ENCODE results near the gene GIMAP2. TPM values are rescaled to one million over a fixed set of nuclear protein-coding genes. Genes with fewer than 3 reads are reported as not detected.
"Not testable (repeated sequence)": the region's sequence is repeated elsewhere in the genome, so short reads cannot be mapped to it uniquely, and the experiment has no call there.

Gene GIMAP2
- total and polyA plus RNA-seq, 9 of the 15 experiments (the other 6 are each of a cell fraction or from before 2014, with no cell fraction given): 0.37 to 1.8 (median 1.2) TPM

DNA sequence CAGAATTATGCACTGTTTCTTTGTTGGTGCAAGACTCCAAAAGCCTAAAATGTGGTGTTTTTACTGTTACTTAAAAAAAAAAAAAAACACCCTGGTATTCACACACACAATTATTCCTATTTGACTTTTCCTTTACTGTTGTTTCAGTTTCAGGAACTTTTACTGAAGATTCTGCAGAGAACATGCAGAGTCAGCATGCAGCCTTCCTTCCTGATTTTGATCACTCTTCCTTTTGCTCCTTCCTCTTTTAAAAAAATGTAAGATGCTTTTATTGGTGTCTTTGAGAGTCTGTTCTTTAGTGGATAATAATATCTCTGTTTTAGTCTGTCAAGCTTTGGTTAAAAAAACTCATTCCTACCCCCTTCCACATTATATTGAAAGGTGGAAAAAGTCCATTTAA lies 9.2 kb upstream of the GIMAP2 start:
- FAIRE-seq, POLR2A ChIA-PET: not testable (repeated sequence)

DNA sequence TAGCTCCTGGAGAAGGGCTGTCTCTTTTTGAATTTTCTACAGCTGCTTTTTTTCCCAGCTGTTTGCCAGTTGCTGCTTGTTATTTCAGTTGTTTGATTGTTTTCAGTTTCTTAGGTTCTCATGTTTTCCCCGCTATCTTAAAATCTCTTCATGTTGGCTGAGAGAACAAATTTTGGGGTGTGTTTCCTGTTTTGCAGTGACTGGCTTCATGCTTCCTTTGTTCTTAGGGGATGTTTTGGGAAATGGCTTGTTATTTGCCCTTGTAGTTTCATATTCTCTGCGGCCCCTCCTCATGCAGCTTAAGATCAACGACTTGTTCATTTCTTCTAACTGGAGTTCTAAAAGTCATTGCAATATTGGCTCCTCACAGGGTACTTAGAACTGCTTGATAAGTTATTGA lies 8.7 kb upstream of the GIMAP2 start:
- H3K79me2 ChIP-seq (ENCODE audit: control insufficient read depth, insufficient read depth, low read length); H3K4me2 ChIP-seq (ENCODE audit: insufficient read depth, low read length); H3K27ac ChIP-seq (ENCODE audit: extremely low read depth, low read depth, low read length); H3K36me3 ChIP-seq (ENCODE audit: control insufficient read depth, insufficient read depth, low read length); H3K9me1 ChIP-seq (ENCODE audit: control insufficient read depth, insufficient read depth, low read length); CTCF ChIA-PET (ENCODE audit: low intra/inter-chr PET ratio); H4K20me1 ChIP-seq (replicated peaks; ENCODE audit: control insufficient read depth, insufficient read depth, low read length); H3K9ac ChIP-seq (ENCODE audit: insufficient read depth in 1 of 2, low read depth in 2 of 2, low read length in 2 of 2); H3K9me3 ChIP-seq (replicated peaks; ENCODE audit: control insufficient read depth, insufficient read depth, low read depth, low read length); POLR2A ChIA-PET; H2AFZ ChIP-seq (ENCODE audit: low read depth, low read length); H3K4me3 ChIP-seq; BruUV-seq (replicated peaks); H3K27me3 ChIP-seq (ENCODE audit: control insufficient read depth in 2 of 2, insufficient read depth in 2 of 2, low read length in 2 of 2); FAIRE-seq; in situ Hi-C loops (cut with MboI); DNase-seq (ENCODE audit: extremely low read depth in 1 of 4, low spot score in 3 of 4); intact Hi-C loops (cut with micrococcal nuclease); H3K4me1 ChIP-seq (replicated peaks in 1 of 2; ENCODE audit: control insufficient read depth in 2 of 2, insufficient read depth in 2 of 2, low read length in 2 of 2); ATAC-seq: not testable (repeated sequence)
- 2% methylated on average over 3 of the region's 3 CpGs for WGBS (ENCODE audit: insufficient coverage, low coverage, missing lambda C conversion rate)

More for the DNA sequence above, 9.2 kb upstream of the GIMAP2 start:
- TF ChIP-seq ZNF316 (IDR thresholded peaks at IDR 0.05) (peak; percentile 51), MAFF (IDR thresholded peaks at IDR 0.05; ENCODE audit: low read length) (peak; percentile 14; the same call in 1 of the 2 replicates), MAFK (IDR thresholded peaks at IDR 0.05; ENCODE audit: low read length) (peak; percentile 46), MAFG (tag; conservative IDR thresholded peaks at IDR 0.05) (peak; percentile 30; the same call in 1 of the 2 replicates)
- H3K4me3 ChIP-seq; H3K9me1 ChIP-seq (ENCODE audit: control insufficient read depth, insufficient read depth, low read length); H3K9ac ChIP-seq (ENCODE audit: insufficient read depth in 1 of 2, low read depth in 2 of 2, low read length in 2 of 2); ATAC-seq; DNase-seq (ENCODE audit: extremely low read depth in 1 of 4, low spot score in 3 of 4); intact Hi-C loops (cut with micrococcal nuclease); H3K27me3 ChIP-seq (ENCODE audit: control insufficient read depth in 2 of 2, insufficient read depth in 2 of 2, low read length in 2 of 2); H3K4me2 ChIP-seq (ENCODE audit: insufficient read depth, low read length); H3K36me3 ChIP-seq (ENCODE audit: control insufficient read depth, insufficient read depth, low read length); H3K4me1 ChIP-seq (replicated peaks in 1 of 2; ENCODE audit: control insufficient read depth in 2 of 2, insufficient read depth in 2 of 2, low read length in 2 of 2); H4K20me1 ChIP-seq (replicated peaks; ENCODE audit: control insufficient read depth, insufficient read depth, low read length); in situ Hi-C loops (cut with MboI); H3K79me2 ChIP-seq (ENCODE audit: control insufficient read depth, insufficient read depth, low read length); CTCF ChIA-PET (ENCODE audit: low intra/inter-chr PET ratio); BruUV-seq (replicated peaks); H3K27ac ChIP-seq (ENCODE audit: extremely low read depth, low read depth, low read length); H2AFZ ChIP-seq (ENCODE audit: low read depth, low read length); H3K9me3 ChIP-seq (replicated peaks; ENCODE audit: control insufficient read depth, insufficient read depth, low read depth, low read length): not testable (repeated sequence)

DNA sequence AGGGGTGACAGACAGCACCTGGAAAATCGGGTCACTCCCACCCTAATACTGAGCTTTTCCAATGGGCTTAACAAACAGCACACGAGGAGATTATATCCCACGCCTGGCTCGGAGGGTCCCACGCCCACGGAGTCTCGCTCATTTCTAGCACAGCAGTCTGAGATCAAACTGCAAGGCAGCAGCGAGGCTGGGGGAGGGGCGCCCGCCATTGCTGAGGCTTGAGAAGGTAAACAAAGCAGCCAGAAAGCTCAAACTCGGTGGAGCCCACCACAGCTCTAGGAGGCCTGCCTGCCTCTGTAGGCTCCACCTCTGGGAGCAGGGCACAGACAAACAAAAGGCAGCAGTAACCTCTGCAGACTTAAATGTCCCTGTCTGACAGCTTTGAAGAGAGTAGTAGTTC lies 6.9 kb upstream of the GIMAP2 start:
- H2AFZ ChIP-seq (ENCODE audit: low read depth, low read length); H4K20me1 ChIP-seq (replicated peaks; ENCODE audit: control insufficient read depth, insufficient read depth, low read length); H3K4me2 ChIP-seq (ENCODE audit: insufficient read depth, low read length); BruUV-seq (replicated peaks); H3K27me3 ChIP-seq (ENCODE audit: control insufficient read depth in 2 of 2, insufficient read depth in 2 of 2, low read length in 2 of 2); H3K4me3 ChIP-seq; H3K36me3 ChIP-seq (ENCODE audit: control insufficient read depth, insufficient read depth, low read length); H3K9me3 ChIP-seq (replicated peaks; ENCODE audit: control insufficient read depth, insufficient read depth, low read depth, low read length); H3K27ac ChIP-seq (ENCODE audit: extremely low read depth, low read depth, low read length); DNase-seq (ENCODE audit: extremely low read depth in 1 of 4, low spot score in 3 of 4); FAIRE-seq; CTCF ChIA-PET (ENCODE audit: low intra/inter-chr PET ratio); H3K9me1 ChIP-seq (ENCODE audit: control insufficient read depth, insufficient read depth, low read length); H3K9ac ChIP-seq (ENCODE audit: insufficient read depth in 1 of 2, low read depth in 2 of 2, low read length in 2 of 2); intact Hi-C loops (cut with micrococcal nuclease); H3K4me1 ChIP-seq (replicated peaks in 1 of 2; ENCODE audit: control insufficient read depth in 2 of 2, insufficient read depth in 2 of 2, low read length in 2 of 2); ATAC-seq; in situ Hi-C loops (cut with MboI); H3K79me2 ChIP-seq (ENCODE audit: control insufficient read depth, insufficient read depth, low read length): not testable (repeated sequence)
- POLR2A ChIA-PET: interaction anchor here (0.6 kb wide), 1 partner anchor 69 kb away, joined by 4 read pairs; no protein-coding TSS in a partner anchor
- 0% methylated on average over 11 of the region's 11 CpGs for WGBS (ENCODE audit: insufficient coverage, low coverage, missing lambda C conversion rate)

Measured in K562 (cell line).